ENCODE data around the gene CABCOCO1.

- TF ChIP-seq CTCF (IDR thresholded peaks at IDR 0.05) (no peak), POLR2A (IDR thresholded peaks at IDR 0.05) (no peak)
These were observed 28.0 kb upstream of the CABCOCO1 start for GRCh38 chr10:61634746-61635145.

Data from heart left ventricle (tissue), 13 donors.